SJSA1 (cell line): ENCODE results near the gene TIMD4. TPM values are rescaled to one million over a fixed set of nuclear protein-coding genes. Genes with fewer than 3 reads are reported as not detected.

Source experiments
- DNase-seq, 2 experiments: peaks; one replicate each; pipeline ENCODE4 v3.0.0-alpha.2; 2015 to 2020; ENCODE audit warnings: low spot score in 2 of 2, low read depth in 1 of 2
- H3K27ac ChIP-seq: fragments of 250-450 bp; sonication (Bioruptor Pico); 2 replicates; pipeline ENCODE4 v1.5.1; 2020; ENCODE audit warnings: mild to moderate bottlenecking, moderate library complexity
- H3K27me3 ChIP-seq: fragments of 250-450 bp; sonication (Bioruptor Pico); replicated peaks from 2 replicates; pipeline ENCODE4 v1.5.1; 2020; ENCODE audit warnings: mild to moderate bottlenecking, moderate library complexity
- H3K36me3 ChIP-seq: fragments of 250-450 bp; sonication (Bioruptor Pico); 2 replicates; pipeline ENCODE4 v1.5.1; 2020; ENCODE audit warnings: mild to moderate bottlenecking
- H3K4me1 ChIP-seq: fragments of 250-450 bp; sonication (Bioruptor Pico); replicated peaks from 2 replicates; pipeline ENCODE4 v1.6.1; 2021; ENCODE audit warnings: mild to moderate bottlenecking
- H3K4me3 ChIP-seq: fragments of 250-450 bp; sonication (Bioruptor Pico); 2 replicates; pipeline ENCODE4 v1.5.1; 2020; ENCODE audit warnings: mild to moderate bottlenecking
- H3K9me3 ChIP-seq: fragments of 250-450 bp; sonication (Bioruptor Pico); replicated peaks from 2 replicates; pipeline ENCODE4 v1.5.1; 2020; ENCODE audit warnings: mild to moderate bottlenecking
- total RNA-seq: library from RNA; depleted of rRNA; stranded (reverse); fragments of >200 nt; shearing (Covaris generic); gene quantifications from 2 replicates; pipeline ENCODE4 v1.2.3, GENCODE V29; 2014

TIMD4 gene
- total RNA-seq, 1 experiment from 2014 or later = not detected

DNA sequence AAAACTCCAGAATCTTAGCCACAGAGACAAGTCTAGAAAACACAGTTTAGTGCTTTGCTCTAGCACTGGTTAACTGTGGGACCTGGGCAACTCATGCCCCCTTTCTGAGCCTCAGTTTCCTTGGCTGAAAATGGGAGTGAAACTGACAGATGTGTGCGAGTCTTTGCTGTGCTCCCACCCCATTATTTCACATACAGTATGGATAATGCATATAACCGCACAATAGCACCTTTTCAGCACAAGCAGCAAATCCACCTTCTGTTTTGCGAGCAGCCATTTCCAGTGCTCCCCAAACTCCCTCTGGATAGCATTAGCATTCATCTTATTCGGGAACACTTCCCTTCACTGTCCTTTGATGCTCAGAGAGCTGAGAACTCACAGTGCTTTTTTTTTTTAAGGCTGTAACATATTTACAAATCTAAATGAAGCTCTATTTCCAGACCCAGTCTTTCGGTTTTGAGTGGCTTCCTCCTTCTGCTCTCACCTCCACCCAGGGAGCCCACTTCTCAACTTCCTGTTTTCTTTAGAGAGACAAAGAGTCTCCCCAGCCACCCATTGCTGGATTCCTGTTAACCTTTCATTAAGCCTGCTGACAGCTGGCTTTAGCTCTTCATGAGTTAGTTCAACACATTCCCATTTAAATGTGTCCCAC lies 49.2 kb downstream of the TIMD4 start:
- Histone ChIP-seq H3K27ac (no peak overlapping the region), H3K4me3 (no peak overlapping the region), H3K4me1 (no peaks in the 10 kb centered on the region), H3K36me3 (no peaks in the 10 kb centered on the region), H3K27me3 (peaks cover 3% of the 10 kb centered on the region; the same call in 1 of the 2 replicates), H3K9me3 (no peaks in the 10 kb centered on the region)
- DNase-seq = no peak

GRCh38 chr5:156913355-156913718 lies 49.7 kb downstream of the TIMD4 start:
- H3K27ac ChIP-seq = no peak overlapping the region
- no peaks in the 10 kb centered on the region for H3K4me1 ChIP-seq
- DNase-seq = no peak
- peaks cover 3% of the 10 kb centered on the region; the same call in 1 of the 2 replicates for H3K27me3 ChIP-seq
- no peaks in the 10 kb centered on the region for H3K36me3 ChIP-seq
- H3K4me3 ChIP-seq = no peak overlapping the region
- H3K9me3 ChIP-seq = no peaks in the 10 kb centered on the region

GRCh38 chr5:156912869-156913268 lies 50.2 kb downstream of the TIMD4 start:
- Histone ChIP-seq H3K9me3 (no peaks in the 10 kb centered on the region), H3K36me3 (no peaks in the 10 kb centered on the region), H3K4me1 (no peaks in the 10 kb centered on the region), H3K4me3 (no peak overlapping the region), H3K27me3 (peaks cover 3% of the 10 kb centered on the region; the same call in 1 of the 2 replicates), H3K27ac (no peak overlapping the region)
- DNase-seq = no peak

GRCh38 chr5:156909180-156909579 lies 53.8 kb downstream of the TIMD4 start:
- peaks cover 3% of the 10 kb centered on the region; the same call in 1 of the 2 replicates for H3K27me3 ChIP-seq
- no peaks in the 10 kb centered on the region for H3K36me3 ChIP-seq
- no peak for DNase-seq
- H3K4me1 ChIP-seq = no peaks in the 10 kb centered on the region
- no peaks in the 10 kb centered on the region for H3K9me3 ChIP-seq
- no peak overlapping the region for H3K4me3 ChIP-seq
- no peak overlapping the region for H3K27ac ChIP-seq

DNA sequence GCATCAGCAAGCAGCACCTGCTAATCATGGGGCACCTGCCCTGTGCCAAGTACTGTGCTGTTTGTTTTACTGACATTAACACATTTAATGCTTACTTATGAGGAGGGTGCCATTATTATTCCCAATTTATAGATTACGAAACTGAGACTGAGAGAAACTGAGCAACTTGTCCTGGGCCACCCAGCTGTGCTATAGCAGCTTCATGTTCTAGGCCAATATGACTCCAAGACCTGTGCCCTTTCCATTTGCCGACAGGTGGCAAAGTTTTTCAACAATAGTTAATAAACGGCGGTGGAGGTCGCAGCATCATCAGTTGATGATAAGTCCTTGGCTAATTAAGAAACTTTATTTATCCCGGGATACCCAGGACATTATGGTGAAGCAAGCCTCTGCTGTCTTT lies 55.4 kb downstream of the TIMD4 start:
- Histone ChIP-seq H3K36me3 (no peaks in the 10 kb centered on the region), H3K27ac (no peak overlapping the region), H3K4me1 (no peaks in the 10 kb centered on the region), H3K9me3 (no peaks in the 10 kb centered on the region), H3K4me3 (no peak overlapping the region), H3K27me3 (peaks cover 3% of the 10 kb centered on the region; the same call in 1 of the 2 replicates)
- DNase-seq = no peak

GRCh38 chr5:156906807-156907206 lies 56.2 kb downstream of the TIMD4 start:
- H3K27me3 ChIP-seq = no peaks in the 10 kb centered on the region
- no peaks in the 10 kb centered on the region for H3K9me3 ChIP-seq
- DNase-seq = no peak
- H3K4me3 ChIP-seq = no peak overlapping the region
- H3K27ac ChIP-seq = no peak overlapping the region
- no peaks in the 10 kb centered on the region for H3K4me1 ChIP-seq
- no peaks in the 10 kb centered on the region for H3K36me3 ChIP-seq

DNA sequence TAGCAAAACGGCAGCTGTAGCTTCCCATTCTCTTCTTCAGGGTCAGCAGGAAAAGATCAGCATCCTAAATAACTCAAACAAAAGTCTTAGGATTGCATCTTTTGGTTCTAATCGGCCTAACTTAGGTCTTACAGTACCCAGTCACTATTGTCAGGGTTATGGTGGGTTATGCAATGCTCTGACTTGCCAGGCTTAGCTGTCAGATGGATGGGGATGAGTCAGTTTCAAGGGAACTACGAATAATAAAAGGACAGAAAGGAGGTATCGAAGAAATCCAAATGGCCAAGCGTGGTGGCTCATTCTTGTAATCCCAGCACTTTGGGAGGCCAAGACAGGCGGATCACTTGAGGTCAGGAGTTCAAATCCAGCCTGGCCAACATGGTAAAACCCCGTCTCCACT lies 66.5 kb downstream of the TIMD4 start:
- H3K27me3 ChIP-seq = no peaks in the 10 kb centered on the region
- H3K9me3 ChIP-seq = no peaks in the 10 kb centered on the region
- no peak for DNase-seq
- no peak overlapping the region for H3K4me3 ChIP-seq
- H3K36me3 ChIP-seq = no peaks in the 10 kb centered on the region
- H3K27ac ChIP-seq = no peak overlapping the region
- H3K4me1 ChIP-seq = no peaks in the 10 kb centered on the region

GRCh38 chr5:156893517-156893916 lies 69.5 kb downstream of the TIMD4 start:
- no peaks in the 10 kb centered on the region for H3K9me3 ChIP-seq
- no peak for DNase-seq
- H3K36me3 ChIP-seq = no peaks in the 10 kb centered on the region
- no peaks in the 10 kb centered on the region for H3K27me3 ChIP-seq
- no peak overlapping the region for H3K27ac ChIP-seq
- H3K4me3 ChIP-seq = no peak overlapping the region
- H3K4me1 ChIP-seq = no peaks in the 10 kb centered on the region

DNA sequence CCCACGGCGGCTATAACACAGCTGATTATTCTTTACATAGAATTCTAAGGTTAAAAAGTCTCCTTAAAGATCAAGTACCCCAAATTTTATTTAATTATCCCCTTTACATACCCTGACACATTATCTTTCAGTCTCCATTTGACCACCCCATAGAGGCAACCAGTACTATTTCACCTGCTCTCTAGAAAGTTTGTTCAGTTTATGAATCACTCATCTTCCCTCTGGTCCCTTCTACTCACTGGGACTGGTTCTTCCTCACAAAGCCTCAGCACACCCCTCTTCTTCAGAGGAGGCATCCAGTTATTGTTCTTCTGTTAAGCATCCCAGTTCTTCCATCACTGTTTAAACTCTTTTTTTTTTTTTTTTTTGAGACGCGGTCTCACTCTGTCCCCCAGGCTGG lies 70.2 kb downstream of the TIMD4 start:
- no peaks in the 10 kb centered on the region for H3K9me3 ChIP-seq
- no peak overlapping the region for H3K27ac ChIP-seq
- H3K4me3 ChIP-seq = no peak overlapping the region
- no peaks in the 10 kb centered on the region for H3K4me1 ChIP-seq
- H3K36me3 ChIP-seq = no peaks in the 10 kb centered on the region
- no peak for DNase-seq
- H3K27me3 ChIP-seq = no peaks in the 10 kb centered on the region

DNA sequence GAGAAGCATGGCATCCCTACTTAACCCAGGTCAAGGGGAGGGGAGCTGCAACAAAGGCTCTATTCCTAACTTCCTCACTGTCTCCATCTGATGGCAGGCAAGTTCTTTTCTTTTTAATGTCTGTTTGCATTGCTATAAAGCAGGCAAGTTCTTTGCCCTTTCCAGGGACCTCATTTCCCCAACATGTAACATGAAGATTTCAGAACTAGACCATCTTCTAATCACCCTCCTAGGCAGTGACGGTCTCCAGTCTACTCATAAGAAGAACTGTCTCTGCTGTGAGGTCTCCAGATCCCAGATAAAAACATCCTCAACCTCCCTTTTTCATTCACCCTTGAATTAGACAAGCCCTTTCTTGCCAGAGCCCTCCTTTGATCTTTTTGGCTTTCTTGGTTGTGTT lies 70.8 kb downstream of the TIMD4 start:
- Histone ChIP-seq H3K4me3 (no peak overlapping the region), H3K9me3 (no peaks in the 10 kb centered on the region)

GRCh38 chr5:156888520-156888919 lies 74.5 kb downstream of the TIMD4 start:
- Histone ChIP-seq H3K27me3 (no peaks in the 10 kb centered on the region), H3K36me3 (no peaks in the 10 kb centered on the region), H3K9me3 (no peaks in the 10 kb centered on the region), H3K4me1 (no peaks in the 10 kb centered on the region), H3K27ac (no peak overlapping the region), H3K4me3 (no peak overlapping the region)
- no peak for DNase-seq

More for the DNA sequence above, 70.8 kb downstream of the TIMD4 start:
- no peaks in the 10 kb centered on the region for H3K36me3 ChIP-seq
- H3K27me3 ChIP-seq = no peaks in the 10 kb centered on the region
- H3K4me1 ChIP-seq = no peaks in the 10 kb centered on the region
- H3K27ac ChIP-seq = no peak overlapping the region
- DNase-seq = no peak

DNA sequence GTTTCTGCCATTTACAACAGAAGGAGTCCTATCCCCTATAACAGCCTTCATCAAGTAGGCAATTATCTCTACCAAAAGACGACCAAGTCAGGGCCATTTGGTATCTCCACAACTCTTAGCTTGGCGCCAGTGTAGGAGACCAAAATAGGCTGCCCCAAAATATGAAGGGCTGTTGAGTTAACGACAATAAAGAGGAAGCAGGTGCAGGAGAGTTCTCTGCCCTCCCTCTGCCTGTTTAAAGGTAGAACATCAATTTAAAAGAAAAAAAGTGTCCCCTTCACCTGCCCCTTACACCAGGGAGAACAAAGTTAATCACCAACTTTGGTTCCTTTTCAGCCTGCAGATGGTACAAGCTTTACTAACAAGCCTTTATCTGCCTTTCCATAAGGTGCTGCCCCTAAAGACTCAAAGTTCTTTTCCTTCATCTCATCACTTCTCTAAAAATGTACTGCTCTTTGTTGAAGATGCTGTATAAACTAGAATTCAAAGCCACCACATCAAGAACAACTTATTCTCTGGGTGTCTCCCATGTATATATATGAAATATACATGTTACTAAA lies 79.6 kb downstream of the TIMD4 start:
- no peak for DNase-seq
- no peaks in the 10 kb centered on the region for H3K9me3 ChIP-seq
- H3K36me3 ChIP-seq = no peaks in the 10 kb centered on the region
- no peak overlapping the region for H3K4me3 ChIP-seq
- H3K27ac ChIP-seq = no peak overlapping the region
- H3K27me3 ChIP-seq = no peaks in the 10 kb centered on the region
- no peaks in the 10 kb centered on the region for H3K4me1 ChIP-seq

- Histone ChIP-seq H3K27ac (no peak overlapping the region), H3K36me3 (no peaks in the 10 kb centered on the region), H3K27me3 (no peaks in the 10 kb centered on the region), H3K4me3 (no peak overlapping the region), H3K4me1 (no peaks in the 10 kb centered on the region), H3K9me3 (no peaks in the 10 kb centered on the region)
- DNase-seq = no peak
Measured at GRCh38 chr5:156879665-156880285, 83.3 kb downstream of the TIMD4 start.

DNA sequence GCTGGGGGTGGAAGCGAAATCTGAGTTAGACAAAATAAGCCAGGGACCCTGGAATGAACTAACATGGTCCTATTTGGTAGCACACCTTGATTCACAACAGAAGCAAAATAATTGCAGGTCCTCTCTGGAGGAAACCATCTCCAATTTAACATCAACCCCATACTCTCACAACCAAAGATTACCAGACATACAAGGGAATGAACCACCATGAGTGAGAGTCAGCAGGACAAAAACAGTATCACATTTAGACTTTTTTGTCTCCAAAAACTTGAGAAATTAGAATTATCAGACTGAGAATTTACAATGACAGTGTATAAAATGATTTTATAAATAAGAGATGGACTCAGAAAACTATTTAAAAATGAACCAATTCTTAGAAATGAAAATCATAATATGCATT lies 91.8 kb downstream of the TIMD4 start:
- H3K27ac ChIP-seq = no peak overlapping the region
- no peak overlapping the region for H3K4me3 ChIP-seq
- no peak for DNase-seq
- H3K9me3 ChIP-seq = no peaks in the 10 kb centered on the region
- no peaks in the 10 kb centered on the region for H3K4me1 ChIP-seq
- no peaks in the 10 kb centered on the region for H3K27me3 ChIP-seq
- H3K36me3 ChIP-seq = no peaks in the 10 kb centered on the region
